ENCODE measurements around the gene HBG1. TPM values are rescaled to one million over a fixed set of nuclear protein-coding genes. Genes with fewer than 3 reads are reported as not detected.

HBG1 gene
- total and polyA plus RNA-seq, 2 experiments from 2014 or later: not detected

DNA sequence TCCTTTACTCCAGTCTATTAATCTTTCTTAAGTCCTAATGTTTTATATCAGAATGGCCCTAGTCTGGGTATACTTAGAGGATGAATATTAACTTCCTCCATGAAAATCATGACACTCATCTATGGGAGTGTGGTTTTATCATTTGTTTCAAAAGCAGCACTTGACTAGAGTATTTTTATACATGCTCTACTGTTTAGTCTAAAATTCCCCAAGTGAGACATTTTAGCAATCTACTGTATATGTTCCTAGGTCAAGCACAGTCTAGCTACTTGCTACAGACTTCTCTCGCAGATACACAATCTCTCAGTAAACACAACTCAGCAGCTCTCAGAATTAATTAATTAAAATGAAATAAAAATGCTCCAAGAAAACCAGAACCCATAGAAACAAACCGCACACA, 19.9 kb downstream of the HBG1 start (continued):
- TF ChIP-seq, protein P1, sequence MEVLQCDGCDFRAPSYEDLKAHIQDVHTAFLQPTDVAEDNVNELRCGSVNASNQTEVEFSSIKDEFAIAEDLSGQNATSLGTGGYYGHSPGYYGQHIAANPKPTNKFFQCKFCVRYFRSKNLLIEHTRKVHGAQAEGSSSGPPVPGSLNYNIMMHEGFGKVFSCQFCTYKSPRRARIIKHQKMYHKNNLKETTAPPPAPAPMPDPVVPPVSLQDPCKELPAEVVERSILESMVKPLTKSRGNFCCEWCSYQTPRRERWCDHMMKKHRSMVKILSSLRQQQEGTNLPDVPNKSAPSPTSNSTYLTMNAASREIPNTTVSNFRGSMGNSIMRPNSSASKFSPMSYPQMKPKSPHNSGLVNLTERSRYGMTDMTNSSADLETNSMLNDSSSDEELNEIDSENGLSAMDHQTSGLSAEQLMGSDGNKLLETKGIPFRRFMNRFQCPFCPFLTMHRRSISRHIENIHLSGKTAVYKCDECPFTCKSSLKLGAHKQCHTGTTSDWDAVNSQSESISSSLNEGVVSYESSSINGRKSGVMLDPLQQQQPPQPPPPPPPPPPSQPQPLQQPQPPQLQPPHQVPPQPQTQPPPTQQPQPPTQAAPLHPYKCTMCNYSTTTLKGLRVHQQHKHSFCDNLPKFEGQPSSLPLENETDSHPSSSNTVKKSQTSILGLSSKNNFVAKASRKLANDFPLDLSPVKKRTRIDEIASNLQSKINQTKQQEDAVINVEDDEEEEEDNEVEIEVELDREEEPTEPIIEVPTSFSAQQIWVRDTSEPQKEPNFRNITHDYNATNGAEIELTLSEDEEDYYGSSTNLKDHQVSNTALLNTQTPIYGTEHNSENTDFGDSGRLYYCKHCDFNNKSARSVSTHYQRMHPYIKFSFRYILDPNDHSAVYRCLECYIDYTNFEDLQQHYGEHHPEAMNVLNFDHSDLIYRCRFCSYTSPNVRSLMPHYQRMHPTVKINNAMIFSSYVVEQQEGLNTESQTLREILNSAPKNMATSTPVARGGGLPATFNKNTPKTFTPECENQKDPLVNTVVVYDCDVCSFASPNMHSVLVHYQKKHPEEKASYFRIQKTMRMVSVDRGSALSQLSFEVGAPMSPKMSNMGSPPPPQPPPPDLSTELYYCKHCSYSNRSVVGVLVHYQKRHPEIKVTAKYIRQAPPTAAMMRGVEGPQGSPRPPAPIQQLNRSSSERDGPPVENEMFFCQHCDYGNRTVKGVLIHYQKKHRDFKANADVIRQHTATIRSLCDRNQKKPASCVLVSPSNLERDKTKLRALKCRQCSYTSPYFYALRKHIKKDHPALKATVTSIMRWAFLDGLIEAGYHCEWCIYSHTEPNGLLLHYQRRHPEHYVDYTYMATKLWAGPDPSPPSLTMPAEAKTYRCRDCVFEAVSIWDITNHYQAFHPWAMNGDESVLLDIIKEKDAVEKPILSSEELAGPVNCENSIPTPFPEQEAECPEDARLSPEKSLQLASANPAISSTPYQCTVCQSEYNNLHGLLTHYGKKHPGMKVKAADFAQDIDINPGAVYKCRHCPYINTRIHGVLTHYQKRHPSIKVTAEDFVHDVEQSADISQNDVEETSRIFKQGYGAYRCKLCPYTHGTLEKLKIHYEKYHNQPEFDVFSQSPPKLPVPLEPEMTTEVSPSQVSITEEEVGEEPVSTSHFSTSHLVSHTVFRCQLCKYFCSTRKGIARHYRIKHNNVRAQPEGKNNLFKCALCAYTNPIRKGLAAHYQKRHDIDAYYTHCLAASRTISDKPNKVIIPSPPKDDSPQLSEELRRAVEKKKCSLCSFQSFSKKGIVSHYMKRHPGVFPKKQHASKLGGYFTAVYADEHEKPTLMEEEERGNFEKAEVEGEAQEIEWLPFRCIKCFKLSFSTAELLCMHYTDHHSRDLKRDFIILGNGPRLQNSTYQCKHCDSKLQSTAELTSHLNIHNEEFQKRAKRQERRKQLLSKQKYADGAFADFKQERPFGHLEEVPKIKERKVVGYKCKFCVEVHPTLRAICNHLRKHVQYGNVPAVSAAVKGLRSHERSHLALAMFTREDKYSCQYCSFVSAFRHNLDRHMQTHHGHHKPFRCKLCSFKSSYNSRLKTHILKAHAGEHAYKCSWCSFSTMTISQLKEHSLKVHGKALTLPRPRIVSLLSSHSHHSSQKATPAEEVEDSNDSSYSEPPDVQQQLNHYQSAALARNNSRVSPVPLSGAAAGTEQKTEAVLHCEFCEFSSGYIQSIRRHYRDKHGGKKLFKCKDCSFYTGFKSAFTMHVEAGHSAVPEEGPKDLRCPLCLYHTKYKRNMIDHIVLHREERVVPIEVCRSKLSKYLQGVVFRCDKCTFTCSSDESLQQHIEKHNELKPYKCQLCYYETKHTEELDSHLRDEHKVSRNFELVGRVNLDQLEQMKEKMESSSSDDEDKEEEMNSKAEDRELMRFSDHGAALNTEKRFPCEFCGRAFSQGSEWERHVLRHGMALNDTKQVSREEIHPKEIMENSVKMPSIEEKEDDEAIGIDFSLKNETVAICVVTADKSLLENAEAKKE (CRISPR knock-in tag; IDR thresholded peaks at IDR 0.05): no peak
- TF ChIP-seq EZH2 (IDR thresholded peaks at IDR 0.05; ENCODE audit: low read depth, unreplicated experiment) (no peak), JUNB (IDR thresholded peaks at IDR 0.05; ENCODE audit: unreplicated experiment) (no peak), EZH2phosphoT487 (IDR thresholded peaks at IDR 0.05; ENCODE audit: unreplicated experiment) (no peak), CREB1 (CRISPR knock-in tag; IDR thresholded peaks at IDR 0.05; ENCODE audit: low read depth) (no peak), NANOG (IDR thresholded peaks at IDR 0.05; ENCODE audit: borderline replicate concordance) (no peak), POLR2AphosphoS5 (IDR thresholded peaks at IDR 0.05; ENCODE audit: low read depth) (no peak)

DNA sequence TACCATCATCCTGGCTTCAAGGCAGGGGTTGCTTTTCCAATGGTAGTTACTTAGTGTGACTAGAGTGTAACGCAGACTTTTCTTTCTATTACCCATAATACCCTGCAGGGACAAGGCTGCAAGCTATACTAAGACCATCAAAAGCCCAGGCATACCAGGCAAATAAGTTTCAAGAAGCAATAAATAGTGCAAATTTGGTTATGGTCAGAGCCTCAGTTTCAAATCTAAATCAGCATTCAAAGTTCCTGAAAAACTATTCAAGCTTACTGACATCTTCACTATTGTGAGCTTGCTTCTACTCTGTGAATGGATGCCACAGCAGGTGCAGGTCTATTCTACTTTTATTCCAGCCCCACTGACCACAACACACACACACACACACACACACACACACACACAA, 20.3 kb downstream of the HBG1 start:
- no peak overlapping the region for H3K27ac ChIP-seq (ENCODE audit: low read depth)
- H3K4me3 ChIP-seq: no peak overlapping the region
- H3K4me3 Mint-ChIP-seq: no peak overlapping the region
- H3K27me3 ChIP-seq (ENCODE audit: insufficient read depth): no peaks in the 10 kb centered on the region
- no peaks in the 10 kb centered on the region for H3F3A ChIP-seq (replicated peaks; ENCODE audit: low read depth)
- no peak overlapping the region for H3K4me2 ChIP-seq
- no peaks in the 10 kb centered on the region for H3K79me2 ChIP-seq (replicated peaks; ENCODE audit: insufficient read depth)
- H3K36me3 ChIP-seq (ENCODE audit: insufficient read depth): no peaks in the 10 kb centered on the region
- H3K9me2 ChIP-seq (ENCODE audit: insufficient read depth): no peaks in the 10 kb centered on the region
- no peaks in the 10 kb centered on the region for H3K4me1 Mint-ChIP-seq
- H2AFZ ChIP-seq: no peak overlapping the region
- ATAC-seq (no peak), DNase-seq (ENCODE audit: low spot score) (no peak)
- no peak overlapping the region for H3K27ac Mint-ChIP-seq
- H3K36me3 Mint-ChIP-seq (ENCODE audit: low read depth): no peaks in the 10 kb centered on the region
- no peaks in the 10 kb centered on the region for H3K4me1 ChIP-seq (ENCODE audit: insufficient read depth)
- no peaks in the 10 kb centered on the region for H4K20me1 ChIP-seq (replicated peaks; ENCODE audit: insufficient read depth)
- H3K9me3 Mint-ChIP-seq: no peaks in the 10 kb centered on the region
- H3K27me3 Mint-ChIP-seq (ENCODE audit: insufficient read depth, low read depth, poor library complexity): no peaks in the 10 kb centered on the region
- TF ChIP-seq ZNF331 (CRISPR knock-in tag; IDR thresholded peaks at IDR 0.05; ENCODE audit: low read depth) (no peak), POLR2AphosphoS5 (IDR thresholded peaks at IDR 0.05; ENCODE audit: low read depth) (no peak), ZNF114 (CRISPR knock-in tag; IDR thresholded peaks at IDR 0.05) (no peak)
- TF ChIP-seq, protein P1 (CRISPR knock-in tag; IDR thresholded peaks at IDR 0.05): no peak

Data from GM23338 (cell line).